Astrocyte (in vitro differentiated cells and primary cell): ENCODE measurements around the gene ANKRD33B. TPM values are rescaled to one million over a fixed set of nuclear protein-coding genes. Genes with fewer than 3 reads are reported as not detected.

ENCODE experiments used
- DNase-seq: peaks from one replicate; pipeline ENCODE4 v3.0.0-alpha.2; 2010; ENCODE audit warnings: low read depth
- FAIRE-seq: peaks from 2 replicates; lab custom pipeline; 2011; peaks lifted over from hg19 to GRCh38; lab: Jason Lieb, UNC
- H2AFZ ChIP-seq: 2 replicates; pipeline ENCODE4 v1.6.0; 2012; ENCODE audit warnings: low read depth, low read length, inconsistent platforms
- H3K27ac ChIP-seq: 2 replicates; pipeline ENCODE4 v1.5.1; 2011; ENCODE audit warnings: low read depth, low read length, inconsistent platforms
- H3K27me3 ChIP-seq: 2 replicates; pipeline ENCODE4 v1.6.0; 2011; ENCODE audit warnings: low read length, inconsistent platforms; ENCODE audit not compliant: insufficient read depth
- H3K36me3 ChIP-seq: 2 replicates; pipeline ENCODE4 v1.5.1; 2011; ENCODE audit warnings: low read length, inconsistent platforms; ENCODE audit not compliant: insufficient read depth
- H3K4me1 ChIP-seq: 2 replicates; pipeline ENCODE4 v1.5.1; 2011; ENCODE audit warnings: low read length, inconsistent platforms; ENCODE audit not compliant: insufficient read depth
- H3K4me2 ChIP-seq: 2 replicates; pipeline ENCODE4 v1.6.0; 2012; ENCODE audit warnings: low read length, inconsistent platforms
- H3K4me3 ChIP-seq: 2 replicates; pipeline ENCODE4 v1.5.1; 2011; ENCODE audit warnings: low read depth, mild to moderate bottlenecking, low read length, inconsistent platforms; ENCODE audit not compliant: insufficient read depth
- H3K79me2 ChIP-seq: 2 replicates; pipeline ENCODE4 v1.6.0; 2012; ENCODE audit warnings: mild to moderate bottlenecking, low read length, inconsistent platforms; ENCODE audit not compliant: insufficient read depth
- H3K9ac ChIP-seq: 2 replicates; pipeline ENCODE4 v1.6.0; 2012; ENCODE audit warnings: mild to moderate bottlenecking, low read length, inconsistent platforms
- H3K9me3 ChIP-seq: 2 replicates; pipeline ENCODE4 v1.5.1; 2012; ENCODE audit warnings: low read depth, mild to moderate bottlenecking, low read length, inconsistent platforms; ENCODE audit not compliant: insufficient read depth
- H4K20me1 ChIP-seq: 2 replicates; pipeline ENCODE4 v1.6.0; 2012; ENCODE audit warnings: low read length, inconsistent platforms; ENCODE audit not compliant: insufficient read depth
- H3K27ac Mint-ChIP-seq: one replicate; pipeline ENCODE4 v1.8.0; 2021; ENCODE audit warnings: mild to moderate bottlenecking, mixed read lengths; ENCODE audit not compliant: unreplicated experiment
- H3K27me3 Mint-ChIP-seq: one replicate; pipeline ENCODE4 v1.8.0; 2021; ENCODE audit warnings: low read depth, mixed read lengths; ENCODE audit not compliant: unreplicated experiment
- H3K36me3 Mint-ChIP-seq: one replicate; pipeline ENCODE4 v1.8.0; 2021; ENCODE audit warnings: low read depth, mixed read lengths; ENCODE audit not compliant: unreplicated experiment
- H3K4me1 Mint-ChIP-seq: one replicate; pipeline ENCODE4 v1.8.0; 2021; ENCODE audit warnings: low read depth, mixed read lengths; ENCODE audit not compliant: unreplicated experiment
- H3K4me3 Mint-ChIP-seq: one replicate; pipeline ENCODE4 v1.8.0; 2021; ENCODE audit warnings: mild to moderate bottlenecking, moderate library complexity, mixed read lengths; ENCODE audit not compliant: unreplicated experiment
- H3K9me3 Mint-ChIP-seq: one replicate; pipeline ENCODE4 v1.8.0; 2021; ENCODE audit warnings: mild to moderate bottlenecking, mixed read lengths; ENCODE audit not compliant: unreplicated experiment
- EZH2 ChIP-seq: IDR thresholded peaks from 2 replicates; pipeline ENCODE4 v1.6.1; 2012; ENCODE audit warnings: mild to moderate bottlenecking, low read length, inconsistent platforms; ENCODE audit not compliant: insufficient read depth
- total RNA-seq: library from RNA; stranded (reverse); gene quantifications from 2 replicates; pipeline ENCODE4 v1.2.1, GENCODE V29; 2021
- TF ChIP-seq, protein P1 (sequence below): IDR thresholded peaks from 2 replicates; pipeline ENCODE4 v1.5.1; 2011; ENCODE audit warnings: low read depth, mild to moderate bottlenecking, inconsistent platforms, low read length, moderate library complexity; ENCODE audit not compliant: insufficient read depth

The ANKRD33B gene
- total RNA-seq, 1 donor from 2014 or later, result 22.7 TPM

DNA sequence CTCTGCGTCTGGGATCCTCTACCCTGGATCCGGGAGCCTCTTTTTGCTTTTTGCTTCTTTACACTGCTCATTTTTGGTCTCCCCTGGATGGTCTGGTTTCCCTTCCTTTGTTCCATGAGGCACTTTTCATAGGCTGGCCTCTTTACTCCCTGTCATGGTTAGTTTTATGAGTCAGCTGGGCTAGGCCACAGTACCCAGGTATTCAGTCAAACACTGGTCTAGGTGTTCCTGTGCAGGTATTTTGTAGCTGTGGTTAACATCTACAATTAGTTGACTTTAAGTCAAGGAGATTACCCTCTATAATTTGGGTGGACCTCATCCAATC lies 17.5 kb downstream of the ANKRD33B start:
- Histone ChIP-seq H4K20me1 (peaks cover 14% of the 10 kb centered on the region), H3K79me2 (peaks cover 5% of the 10 kb centered on the region), H3K4me1 (peaks cover 8% of the 10 kb centered on the region), H3K36me3 (no peaks in the 10 kb centered on the region), H3K9ac (no peak overlapping the region), H2AFZ (no peak overlapping the region), H3K4me3 (no peak overlapping the region), H3K9me3 (no peaks in the 10 kb centered on the region), H3K27ac (no peak overlapping the region), H3K4me2 (no peak overlapping the region), H3K27me3 (no peaks in the 10 kb centered on the region)
- Mint-ChIP-seq H3K27ac (peak overlapping the region; percentile 47), H3K27me3 (no peaks in the 10 kb centered on the region), H3K4me1 (peaks cover 53% of the 10 kb centered on the region), H3K4me3 (no peak overlapping the region), H3K9me3 (peaks cover 2% of the 10 kb centered on the region), H3K36me3 (peaks cover 11% of the 10 kb centered on the region)
- FAIRE-seq (no peak), DNase-seq (no peak)
- TF ChIP-seq, protein P1, sequence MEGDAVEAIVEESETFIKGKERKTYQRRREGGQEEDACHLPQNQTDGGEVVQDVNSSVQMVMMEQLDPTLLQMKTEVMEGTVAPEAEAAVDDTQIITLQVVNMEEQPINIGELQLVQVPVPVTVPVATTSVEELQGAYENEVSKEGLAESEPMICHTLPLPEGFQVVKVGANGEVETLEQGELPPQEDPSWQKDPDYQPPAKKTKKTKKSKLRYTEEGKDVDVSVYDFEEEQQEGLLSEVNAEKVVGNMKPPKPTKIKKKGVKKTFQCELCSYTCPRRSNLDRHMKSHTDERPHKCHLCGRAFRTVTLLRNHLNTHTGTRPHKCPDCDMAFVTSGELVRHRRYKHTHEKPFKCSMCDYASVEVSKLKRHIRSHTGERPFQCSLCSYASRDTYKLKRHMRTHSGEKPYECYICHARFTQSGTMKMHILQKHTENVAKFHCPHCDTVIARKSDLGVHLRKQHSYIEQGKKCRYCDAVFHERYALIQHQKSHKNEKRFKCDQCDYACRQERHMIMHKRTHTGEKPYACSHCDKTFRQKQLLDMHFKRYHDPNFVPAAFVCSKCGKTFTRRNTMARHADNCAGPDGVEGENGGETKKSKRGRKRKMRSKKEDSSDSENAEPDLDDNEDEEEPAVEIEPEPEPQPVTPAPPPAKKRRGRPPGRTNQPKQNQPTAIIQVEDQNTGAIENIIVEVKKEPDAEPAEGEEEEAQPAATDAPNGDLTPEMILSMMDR, result no peak
- no peak for TF ChIP-seq EZH2

DNA sequence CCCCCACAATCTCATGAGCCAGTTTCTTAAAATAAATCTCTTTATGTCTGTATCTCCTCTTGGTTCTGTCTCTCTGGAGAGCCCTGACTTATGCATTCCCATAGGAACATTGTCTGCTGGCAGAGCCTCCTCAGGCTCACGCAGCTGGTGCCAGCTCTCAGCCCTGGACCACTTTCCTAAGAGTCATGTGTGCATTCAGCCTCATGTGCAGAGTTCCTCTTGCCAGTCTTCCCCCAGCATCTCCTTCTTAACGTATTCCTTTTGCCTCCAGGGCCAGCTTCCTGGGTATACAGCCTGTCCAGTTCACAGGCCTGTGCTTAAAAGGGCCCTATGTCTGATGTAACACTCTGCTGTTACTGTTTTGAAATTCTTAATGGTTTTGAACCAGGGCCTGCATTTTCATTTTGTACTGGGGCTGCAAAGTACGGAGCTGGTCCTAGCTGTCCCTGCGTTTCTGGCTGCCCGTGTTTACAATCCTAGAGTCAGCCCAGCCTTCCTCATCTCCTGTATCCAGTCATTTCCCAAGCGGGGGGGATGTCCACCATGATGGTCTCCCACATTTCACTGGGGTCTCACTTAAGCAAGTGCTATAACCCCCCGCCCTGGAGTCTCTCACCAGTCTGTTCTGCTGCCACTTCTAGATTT lies 18.1 kb downstream of the ANKRD33B start:
- Histone ChIP-seq H3K4me2 (no peak overlapping the region), H3K4me3 (no peak overlapping the region), H3K27me3 (no peaks in the 10 kb centered on the region), H3K9ac (no peak overlapping the region), H3K4me1 (peaks cover 8% of the 10 kb centered on the region), H3K36me3 (no peaks in the 10 kb centered on the region), H3K9me3 (no peaks in the 10 kb centered on the region), H2AFZ (no peak overlapping the region), H4K20me1 (peaks cover 18% of the 10 kb centered on the region), H3K27ac (no peak overlapping the region), H3K79me2 (peaks cover 5% of the 10 kb centered on the region)
- no peak for TF ChIP-seq EZH2
- TF ChIP-seq, protein P1, result no peak
- DNase-seq, result no peak
- Mint-ChIP-seq H3K27ac (peak overlapping the region; percentile 47), H3K27me3 (no peaks in the 10 kb centered on the region), H3K4me3 (no peak overlapping the region), H3K4me1 (peaks cover 51% of the 10 kb centered on the region), H3K36me3 (peaks cover 11% of the 10 kb centered on the region), H3K9me3 (peaks cover 2% of the 10 kb centered on the region)
- no peak for FAIRE-seq

DNA sequence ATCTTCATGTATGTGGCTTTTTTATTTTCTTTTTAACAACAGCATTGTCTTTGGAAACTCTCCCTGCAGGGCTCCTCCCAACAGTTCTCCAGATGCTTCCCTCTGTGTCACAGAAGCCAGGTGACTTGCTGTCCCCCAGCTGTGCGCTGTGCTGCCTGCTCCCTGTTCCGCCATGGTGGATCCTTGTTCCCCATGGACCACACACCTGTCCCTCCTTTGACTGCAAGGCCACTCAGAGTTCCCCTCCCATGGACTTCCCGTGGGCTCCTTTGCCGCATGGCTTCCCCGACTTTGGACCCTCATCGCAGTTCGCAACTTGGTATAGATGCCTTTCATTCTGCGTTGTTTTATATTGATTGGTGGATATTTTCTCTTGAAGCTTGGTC lies 18.6 kb downstream of the ANKRD33B start:
- Mint-ChIP-seq H3K27ac (no peak overlapping the region), H3K27me3 (no peaks in the 10 kb centered on the region), H3K4me1 (peaks cover 47% of the 10 kb centered on the region), H3K36me3 (peaks cover 11% of the 10 kb centered on the region), H3K4me3 (peak overlapping the region; percentile 43), H3K9me3 (peaks cover 2% of the 10 kb centered on the region)
- Histone ChIP-seq H3K4me3 (no peak overlapping the region), H3K4me1 (peaks cover 5% of the 10 kb centered on the region), H3K36me3 (no peaks in the 10 kb centered on the region), H3K27me3 (no peaks in the 10 kb centered on the region), H3K27ac (no peak overlapping the region), H4K20me1 (peaks cover 18% of the 10 kb centered on the region), H3K4me2 (no peak overlapping the region), H3K79me2 (peaks cover 5% of the 10 kb centered on the region), H2AFZ (no peak overlapping the region), H3K9ac (no peak overlapping the region), H3K9me3 (no peaks in the 10 kb centered on the region)
- DNase-seq (no peak), FAIRE-seq (no peak)
- TF ChIP-seq, protein P1, result no peak
- TF ChIP-seq EZH2, result no peak
